H1 (cell line): ENCODE results near the gene TRIM27. TPM values are rescaled to one million over a fixed set of nuclear protein-coding genes. Genes with fewer than 3 reads are reported as not detected.

Experiments
- CTCF ChIA-PET: fragments of 300-600 bp; sonication (Branson Sonifier 250); formaldehyde crosslinking; loops from one replicate; lab custom pipeline; 2021; ENCODE audit not compliant: partially characterized antibody; lab: Charles Lee
- POLR2A ChIA-PET: fragments of 300-600 bp; sonication (Branson Sonifier 250); formaldehyde crosslinking; loops from one replicate; lab custom pipeline; 2021; ENCODE audit warnings: inconsistent platforms; ENCODE audit not compliant: partially characterized antibody; lab: Charles Lee
- DNase-seq, 2 experiments: peaks; one replicate each; pipeline versions ENCODE4 v3.0.0 to v3.0.0-alpha.2; 2010 to 2022; ENCODE audit warnings: low spot score in 2 of 2, low read depth in 1 of 2, mixed read lengths in 1 of 2
- FAIRE-seq: peaks from 2 replicates; lab custom pipeline; 2011; peaks lifted over from hg19 to GRCh38; lab: Jason Lieb, UNC
- H2AFZ ChIP-seq: 2 replicates; pipeline ENCODE4 v1.8.1; 2012; ENCODE audit warnings: low read length, inconsistent platforms
- H2AK5ac ChIP-seq: 2 replicates; pipeline ENCODE4 v1.6.1; 2013; ENCODE audit warnings: low read depth, low read length
- H2BK120ac ChIP-seq: replicated peaks from 2 replicates; pipeline ENCODE3; 2013; ENCODE audit warnings: low read depth, low read length, inconsistent platforms
- H2BK12ac ChIP-seq: 2 replicates; pipeline ENCODE4 v1.6.1; 2013; ENCODE audit warnings: low read depth, low read length
- H2BK15ac ChIP-seq: 2 replicates; pipeline ENCODE4 v1.6.1; 2013; ENCODE audit warnings: low read length
- H2BK20ac ChIP-seq: 2 replicates; pipeline ENCODE4 v1.6.1; 2013; ENCODE audit warnings: low read length
- H2BK5ac ChIP-seq: 2 replicates; pipeline ENCODE4 v1.6.1; 2013; ENCODE audit warnings: low read depth, low read length
- H3K14ac ChIP-seq: 2 replicates; pipeline ENCODE4 v1.6.1; 2013; ENCODE audit warnings: inconsistent platforms; ENCODE audit not compliant: insufficient read length
- H3K18ac ChIP-seq: 2 replicates; pipeline ENCODE4 v1.6.1; 2013; ENCODE audit warnings: low read length; ENCODE audit errors: extremely low read depth
- H3K23ac ChIP-seq: 2 replicates; pipeline ENCODE4 v1.6.1; 2013; ENCODE audit warnings: inconsistent platforms; ENCODE audit not compliant: insufficient read length
- H3K23me2 ChIP-seq: 2 replicates; pipeline ENCODE4 v1.6.1; 2013; ENCODE audit warnings: low read depth, low read length
- H3K27ac ChIP-seq: 2 replicates; pipeline ENCODE4 v1.6.1; 2011; ENCODE audit warnings: low read depth, low read length, inconsistent platforms
- H3K27me3 ChIP-seq, 4 experiments: replicated peaks in 1 of 4; 1 replicate in 1 of 4; 2 replicates in 3 of 4; pipeline versions ENCODE4 v1.6.1 to v1.8.1; 2011 to 2013; ENCODE audit warnings: low read length in 3 of 4, mild to moderate bottlenecking in 3 of 4, inconsistent platforms in 2 of 4, mixed read lengths in 2 of 4, moderate library complexity in 1 of 4; ENCODE audit not compliant: control insufficient read depth in 3 of 4, insufficient read depth in 3 of 4; ENCODE audit errors: extremely low read depth in 1 of 4
- H3K36me3 ChIP-seq, 4 experiments: 2 replicates each; pipeline versions ENCODE4 v1.6.1 to v1.8.1; 2011 to 2013; ENCODE audit warnings: mild to moderate bottlenecking in 4 of 4, low read length in 3 of 4, moderate library complexity in 2 of 4, control low read depth in 1 of 4, inconsistent platforms in 1 of 4; ENCODE audit not compliant: insufficient read depth in 4 of 4, control insufficient read depth in 2 of 4
- H3K4ac ChIP-seq: replicated peaks from 2 replicates; pipeline ENCODE3; 2013; ENCODE audit warnings: low read length, low read depth, mixed read lengths, inconsistent platforms; ENCODE audit not compliant: insufficient read length
- H3K4me1 ChIP-seq, 4 experiments: replicated peaks in 1 of 4; 1 replicate in 1 of 4; 2 replicates in 3 of 4; pipeline versions ENCODE4 v1.6.1 to v1.8.1; 2011 to 2013; ENCODE audit warnings: low read length in 3 of 4, inconsistent platforms in 2 of 4, mixed read lengths in 1 of 4; ENCODE audit not compliant: insufficient read depth in 4 of 4, control insufficient read depth in 3 of 4
- H3K4me2 ChIP-seq, 2 experiments: 2 replicates each; pipeline versions ENCODE4 v1.6.1 to v1.8.1; 2011 to 2013; ENCODE audit warnings: low read depth in 2 of 2, low read length in 2 of 2, control low read depth in 1 of 2, inconsistent platforms in 1 of 2, mild to moderate bottlenecking in 1 of 2; ENCODE audit not compliant: insufficient read depth in 1 of 2
- H3K4me3 ChIP-seq, 4 experiments: fragments of 200-600, 300-600 bp in 1 of 4; sonication (generic), shearing (Covaris generic), sonication (Bioruptor Twin) in 1 of 4; 2 replicates each; pipeline versions ENCODE4 v1.5.1 to v1.8.1; 2011 to 2016; ENCODE audit warnings: low read length in 4 of 4, low read depth in 3 of 4, control low read depth in 2 of 4, inconsistent platforms in 2 of 4, mild to moderate bottlenecking in 2 of 4, mixed read lengths in 1 of 4, moderate library complexity in 1 of 4; ENCODE audit not compliant: insufficient read depth in 2 of 4; ENCODE audit errors: extremely low read depth in 1 of 4
- H3K56ac ChIP-seq: replicated peaks from 2 replicates; pipeline ENCODE3; 2013; ENCODE audit warnings: low read depth, mild to moderate bottlenecking, mixed read lengths, low read length, inconsistent platforms; ENCODE audit not compliant: insufficient read length
- H3K79me1 ChIP-seq: 2 replicates; pipeline ENCODE4 v1.6.1; 2013; ENCODE audit warnings: low read depth, low read length, control low read depth
- H3K79me2 ChIP-seq, 2 experiments: 2 replicates each; pipeline versions ENCODE4 v1.6.1 to v1.8.1; 2012 to 2013; ENCODE audit warnings: low read length in 2 of 2, mild to moderate bottlenecking in 2 of 2, inconsistent platforms in 1 of 2; ENCODE audit not compliant: insufficient read depth in 2 of 2, control insufficient read depth in 1 of 2
- H3K9ac ChIP-seq, 4 experiments: replicated peaks in 1 of 4; 1 replicate in 1 of 4; 2 replicates in 3 of 4; pipeline versions ENCODE4 v1.6.1 to v1.8.1; 2011 to 2013; ENCODE audit warnings: low read depth in 3 of 4, low read length in 3 of 4, control low read depth in 2 of 4, mild to moderate bottlenecking in 2 of 4, moderate library complexity in 2 of 4, inconsistent platforms in 1 of 4; ENCODE audit errors: extremely low read depth in 1 of 4
- H3K9me3 ChIP-seq, 2 experiments: 2 replicates each; pipeline versions ENCODE4 v1.6.1 to v1.8.1; 2012 to 2013; ENCODE audit warnings: mild to moderate bottlenecking in 2 of 2, moderate library complexity in 2 of 2, control low read depth in 1 of 2, inconsistent platforms in 1 of 2, low read depth in 1 of 2, low read length in 1 of 2, mixed read lengths in 1 of 2; ENCODE audit not compliant: insufficient read depth in 2 of 2
- H4K20me1 ChIP-seq, 2 experiments: replicated peaks in 1 of 2; 2 replicates each; pipeline versions ENCODE3 to v1.8.1; 2011 to 2013; ENCODE audit warnings: inconsistent platforms in 2 of 2, low read length in 2 of 2, mild to moderate bottlenecking in 1 of 2; ENCODE audit not compliant: insufficient read depth in 2 of 2, control insufficient read depth in 1 of 2
- H4K5ac ChIP-seq: 2 replicates; pipeline ENCODE4 v1.6.1; 2013; ENCODE audit warnings: low read length, low read depth, mixed read lengths, inconsistent platforms; ENCODE audit not compliant: insufficient read length
- H4K8ac ChIP-seq: 2 replicates; pipeline ENCODE4 v1.8.0; 2013; ENCODE audit warnings: mild to moderate bottlenecking, moderate library complexity, low read length, inconsistent platforms; ENCODE audit not compliant: insufficient read depth; ENCODE audit errors: extremely low read depth
- H4K91ac ChIP-seq: replicated peaks from 2 replicates; pipeline ENCODE3; 2013; ENCODE audit warnings: low read length, mixed read lengths, inconsistent platforms; ENCODE audit not compliant: insufficient read length
- CEBPB ChIP-seq: IDR thresholded peaks from 2 replicates; pipeline ENCODE4 v1.6.1; 2012; ENCODE audit warnings: low read depth, low read length
- CTBP2 ChIP-seq: IDR thresholded peaks from 2 replicates; pipeline ENCODE4 v1.7.0; 2011; ENCODE audit warnings: borderline replicate concordance, mild to moderate bottlenecking, moderate library complexity, mixed read lengths, low read length; ENCODE audit not compliant: insufficient read depth, insufficient read length
- E2F6 ChIP-seq: IDR thresholded peaks from 2 replicates; pipeline ENCODE4 v1.6.1; 2012; ENCODE audit warnings: inconsistent platforms
- GABPA ChIP-seq: IDR thresholded peaks from 2 replicates; pipeline ENCODE4 v1.6.1; 2011; ENCODE audit warnings: mild to moderate bottlenecking, low read length, moderate library complexity, borderline replicate concordance; ENCODE audit not compliant: insufficient read depth
- HDAC2 ChIP-seq, 2 experiments: fragments of 300-600 bp in 1 of 2; sonication (generic) in 1 of 2; IDR thresholded peaks; 2 replicates each; pipeline ENCODE4 v1.6.1; 2011 to 2012; ENCODE audit warnings: low read depth in 2 of 2, low read length in 2 of 2, mild to moderate bottlenecking in 2 of 2, moderate library complexity in 2 of 2, borderline replicate concordance in 1 of 2, inconsistent platforms in 1 of 2
- JUN ChIP-seq: IDR thresholded peaks from 2 replicates; pipeline ENCODE4 v1.6.1; 2011; ENCODE audit warnings: low read depth, mild to moderate bottlenecking, improper control_type of control experiment, low read length
- PHF8 ChIP-seq: fragments of 200-600 bp; sonication (generic); conservative IDR thresholded peaks from 2 replicates; pipeline ENCODE4 v1.7.1; 2012; ENCODE audit warnings: low read depth, mild to moderate bottlenecking, inconsistent platforms, low read length, moderate library complexity
- POU5F1 ChIP-seq: IDR thresholded peaks from 2 replicates; pipeline ENCODE4 v1.6.1; 2011; ENCODE audit warnings: low read depth, mild to moderate bottlenecking, low read length, moderate library complexity
- RBBP5 ChIP-seq: IDR thresholded peaks from 2 replicates; pipeline ENCODE4 v1.7.1; 2012; ENCODE audit warnings: low read depth, mild to moderate bottlenecking, inconsistent platforms, low read length, moderate library complexity, borderline replicate concordance
- RXRA ChIP-seq: IDR thresholded peaks from 2 replicates; pipeline ENCODE4 v1.6.1; 2011; ENCODE audit warnings: low read depth, mild to moderate bottlenecking, low read length, moderate library complexity; ENCODE audit not compliant: insufficient read depth
- SAP30 ChIP-seq: fragments of 300-600 bp; sonication (generic); IDR thresholded peaks from 2 replicates; pipeline ENCODE4 v1.7.1; 2012; ENCODE audit warnings: low read length, moderate library complexity, mild to moderate bottlenecking, inconsistent platforms; ENCODE audit not compliant: insufficient read depth, insufficient replicate concordance
- TCF12 ChIP-seq: IDR thresholded peaks from 2 replicates; pipeline ENCODE4 v1.6.1; 2011; ENCODE audit warnings: low read depth, mild to moderate bottlenecking, low read length
- ZNF274 ChIP-seq: IDR thresholded peaks from 2 replicates; pipeline ENCODE4 v1.7.0; 2012; ENCODE audit warnings: low read length, borderline replicate concordance; ENCODE audit errors: extremely low read depth
- WGBS, 2 experiments: shearing (Covaris generic) in 1 of 2; methylation state at CpG; one replicate each; pipeline versions ENCODE4 v1.1.6 to v1.1.7; 2013 to 2015; ENCODE audit warnings: low lambda C conversion rate in 2 of 2, mixed read lengths in 2 of 2, inconsistent platforms in 1 of 2, low coverage in 1 of 2, missing lambda C conversion rate in 1 of 2; ENCODE audit not compliant: insufficient replicate concordance in 2 of 2, insufficient coverage in 1 of 2, insufficient read length in 1 of 2; ENCODE audit errors: extremely low coverage in 1 of 2, missing lambda C conversion rate in 1 of 2; 5-methylcytosine and 5-hydroxymethylcytosine counted together
- polyA plus RNA-seq, 7 experiments: library from polyadenylated mRNA; depleted of rRNA in 3 of 7; stranded (reverse) in 5 of 7; unstranded in 2 of 7; fragments of >200 nt in 5 of 7; fragments of 200-250 nt in 2 of 7; gene quantifications; 1 replicate in 5 of 7; 2 replicates in 1 of 7; 4 replicates in 1 of 7; pipeline versions ENCODE4 v1.2.1 to v1.2.3, GENCODE V29; 2011 to 2013; ENCODE audit warnings: missing spikeins in 2 of 7, mixed read lengths in 2 of 7
- total RNA-seq: library from RNA; stranded (reverse); fragmentation: NEBNext Ultra II Directional; extraction: Animal tissue kit (Norgen Biotek cat#: 25700); gene quantifications from 2 replicates; pipeline ENCODE4 v1.2.1, GENCODE V29; 2021

The TRIM27 gene
- total and polyA plus RNA-seq, 2 of the 8 experiments (the other 6 are each of a cell fraction or from before 2014, with no cell fraction given): 76.4 to 85.9 TPM

DNA sequence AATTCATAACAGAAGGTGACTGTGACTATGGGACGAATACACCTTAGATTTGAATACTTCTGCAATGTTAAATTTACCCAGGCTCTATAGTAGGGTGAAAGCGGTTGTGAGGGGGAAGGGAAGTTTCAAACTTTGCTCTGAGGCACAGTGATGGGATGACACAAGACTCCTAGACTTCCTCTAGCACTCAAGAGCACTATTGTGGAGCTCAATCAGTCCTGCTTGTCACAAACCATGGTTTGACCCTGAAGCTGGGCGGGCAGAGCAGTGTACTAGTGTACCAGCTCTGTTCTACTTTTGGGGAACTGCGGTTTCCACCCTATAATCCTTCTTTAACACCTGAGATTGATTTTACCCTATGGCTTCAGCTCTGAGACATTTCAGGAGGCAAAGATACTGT is 17.1 kb downstream of the TRIM27 start:
- 89% methylated on average over 4 of the region's 4 CpGs; no CpG with 5 or more reads in 1 of the 2 experiments for WGBS, 2 experiments
- POLR2A ChIA-PET: interaction anchor here (0.6 to 7.5 kb wide), 3 partner anchors 11 to 69 kb away, joined by 3 to 90 read pairs (median 3); partner anchors contain the start of gene TRIM27
- no peak overlapping the region for H3K14ac ChIP-seq
- TF ChIP-seq ZNF274 (no peak), RXRA (no peak), POU5F1 (no peak), CEBPB (no peak), PHF8 (no peak), TCF12 (no peak), SAP30 (no peak), RBBP5 (no peak), JUN (no peak), CTBP2 (no peak), GABPA (no peak), E2F6 (no peak), HDAC2 (IDR thresholded peaks at IDR 0.05; ENCODE audit: borderline replicate concordance in 1 of 2, low read depth in 2 of 2, low read length in 2 of 2) (no peak)

More for the DNA sequence above, 17.1 kb downstream of the TRIM27 start:
- Histone ChIP-seq H2BK15ac (no peak overlapping the region), H3K23me2 (no peaks in the 10 kb centered on the region), H3K79me2 (no peaks in the 10 kb centered on the region; a peak in 1 of 4 replicates), H3K4me2 (no peak overlapping the region), H3K4ac (no peak overlapping the region), H4K8ac (no peak overlapping the region), H2BK12ac (no peak overlapping the region), H4K91ac (no peak overlapping the region), H2BK120ac (no peak overlapping the region), H2AFZ (no peak overlapping the region), H3K36me3 (peaks cover 35 to 95% (median 84%) of the 10 kb centered on the region in 4 experiments), H4K20me1 (peaks cover 5 to 8% of the 10 kb centered on the region in 2 experiments), H3K4me1 (no peaks in the 10 kb centered on the region), H2BK20ac (no peak overlapping the region), H2AK5ac (no peak overlapping the region), H3K9ac (no peak overlapping the region), H3K79me1 (no peaks in the 10 kb centered on the region), H2BK5ac (no peak overlapping the region), H4K5ac (no peak overlapping the region), H3K56ac (no peak overlapping the region), H3K27ac (no peak overlapping the region), H3K27me3 (no peaks in the 10 kb centered on the region), H3K23ac (no peak overlapping the region), H3K18ac (no peak overlapping the region), H3K9me3 (no peaks in the 10 kb centered on the region), H3K4me3 (no peak overlapping the region)
- DNase-seq (no peak), FAIRE-seq (no peak)
- CTCF ChIA-PET: interaction anchor here (0.7 to 1.3 kb wide), 3 partner anchors 68 to 135 kb away, joined by 3 to 4 read pairs (median 3); no protein-coding TSS in a partner anchor
